ENCODE data around the gene PROSER3.

DNA sequence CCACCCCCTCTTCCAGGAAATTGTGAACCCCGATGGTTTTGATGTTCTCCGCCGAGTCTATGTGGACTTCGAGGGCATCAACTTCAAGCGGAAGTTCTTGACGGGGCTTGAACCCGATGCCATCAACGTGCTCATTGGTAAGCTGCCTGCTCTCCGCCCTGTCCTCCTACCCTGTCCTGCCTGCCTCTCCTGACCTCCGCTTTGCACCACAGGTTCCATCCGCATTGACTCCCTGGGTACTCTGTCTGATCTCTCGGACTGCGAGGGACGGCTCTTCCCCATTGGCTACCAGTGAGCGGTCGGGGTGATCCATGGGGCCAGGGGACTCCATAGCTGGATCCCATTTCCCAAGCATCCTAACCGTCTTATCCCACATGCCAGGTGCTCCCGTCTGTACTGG, 27.6 kb upstream of the PROSER3 start:
- TF ChIP-seq, protein P1, sequence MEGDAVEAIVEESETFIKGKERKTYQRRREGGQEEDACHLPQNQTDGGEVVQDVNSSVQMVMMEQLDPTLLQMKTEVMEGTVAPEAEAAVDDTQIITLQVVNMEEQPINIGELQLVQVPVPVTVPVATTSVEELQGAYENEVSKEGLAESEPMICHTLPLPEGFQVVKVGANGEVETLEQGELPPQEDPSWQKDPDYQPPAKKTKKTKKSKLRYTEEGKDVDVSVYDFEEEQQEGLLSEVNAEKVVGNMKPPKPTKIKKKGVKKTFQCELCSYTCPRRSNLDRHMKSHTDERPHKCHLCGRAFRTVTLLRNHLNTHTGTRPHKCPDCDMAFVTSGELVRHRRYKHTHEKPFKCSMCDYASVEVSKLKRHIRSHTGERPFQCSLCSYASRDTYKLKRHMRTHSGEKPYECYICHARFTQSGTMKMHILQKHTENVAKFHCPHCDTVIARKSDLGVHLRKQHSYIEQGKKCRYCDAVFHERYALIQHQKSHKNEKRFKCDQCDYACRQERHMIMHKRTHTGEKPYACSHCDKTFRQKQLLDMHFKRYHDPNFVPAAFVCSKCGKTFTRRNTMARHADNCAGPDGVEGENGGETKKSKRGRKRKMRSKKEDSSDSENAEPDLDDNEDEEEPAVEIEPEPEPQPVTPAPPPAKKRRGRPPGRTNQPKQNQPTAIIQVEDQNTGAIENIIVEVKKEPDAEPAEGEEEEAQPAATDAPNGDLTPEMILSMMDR (IDR thresholded peaks at IDR 0.05): no peak
- TF ChIP-seq POLR2A (IDR thresholded peaks at IDR 0.05): no peak
